SK-N-SH treated with all-trans-retinoic acid at 6 μM for 48 hours (cell line): Measurements from ENCODE around the gene BLID.

Source experiments
- ATAC-seq: fragments of 200-7000 bp; cut with Tn5 transposase; 3 replicates; pipeline ENCODE4 v1.9.1; 2020; ENCODE audit warnings: mild to moderate bottlenecking, moderate library complexity
- ARNTL ChIP-seq: fragments of 450-650 bp; formaldehyde crosslinking; IDR thresholded peaks from 2 replicates; pipeline ENCODE4 v1.5.0; 2020; ENCODE audit warnings: low read depth, mild to moderate bottlenecking, moderate library complexity, borderline replicate concordance
- BACH2 ChIP-seq: fragments of 250-450 bp; sonication (Bioruptor Pico); IDR thresholded peaks from 2 replicates; pipeline ENCODE4 v1.9.0; 2021; ENCODE audit warnings: mild to moderate bottlenecking, borderline replicate concordance
- CSDC2 ChIP-seq: fragments of 250-450 bp; sonication (Bioruptor Pico); IDR thresholded peaks from 2 replicates; pipeline ENCODE4 v1.5.0; 2020; ENCODE audit warnings: mild to moderate bottlenecking, moderate library complexity
- ESRRG ChIP-seq: fragments of 250-450 bp; sonication (Bioruptor Pico); IDR thresholded peaks from 2 replicates; pipeline ENCODE4 v1.6.1; 2021; ENCODE audit warnings: mild to moderate bottlenecking
- GLIS3 ChIP-seq: fragments of 250-450 bp; sonication (Bioruptor Pico); IDR thresholded peaks from 2 replicates; pipeline ENCODE4 v1.5.0; 2020; ENCODE audit warnings: mild to moderate bottlenecking, moderate library complexity
- ISL1 ChIP-seq: fragments of 250-450 bp; sonication (Bioruptor Pico); IDR thresholded peaks from 2 replicates; pipeline ENCODE4 v2.1.2; 2022; ENCODE audit warnings: mild to moderate bottlenecking, moderate library complexity
- PPARA ChIP-seq: fragments of 250-450 bp; sonication (Bioruptor Pico); IDR thresholded peaks from 2 replicates; pipeline ENCODE4 v1.5.0; 2020; ENCODE audit warnings: mild to moderate bottlenecking, borderline replicate concordance
- RARB ChIP-seq: fragments of 250-450 bp; sonication (Bioruptor Pico); IDR thresholded peaks from 2 replicates; pipeline ENCODE4 v1.8.0; 2021; ENCODE audit warnings: mild to moderate bottlenecking, moderate library complexity
- SNAI2 ChIP-seq: fragments of 250-450 bp; sonication (Bioruptor Pico); IDR thresholded peaks from 2 replicates; pipeline ENCODE4 v1.5.0; 2020; ENCODE audit warnings: mild to moderate bottlenecking, moderate library complexity
- TCF4 ChIP-seq: fragments of 250-450 bp; sonication (Bioruptor Pico); IDR thresholded peaks from 2 replicates; pipeline ENCODE4 v1.8.0; 2021; ENCODE audit warnings: mild to moderate bottlenecking, moderate library complexity, borderline replicate concordance
- TOX ChIP-seq: fragments of 250-450 bp; sonication (Bioruptor Pico); IDR thresholded peaks from 2 replicates; pipeline ENCODE4 v1.8.0; 2021; ENCODE audit warnings: mild to moderate bottlenecking, moderate library complexity, borderline replicate concordance
- ZC3H10 ChIP-seq: fragments of 250-450 bp; sonication (Bioruptor Pico); IDR thresholded peaks from 2 replicates; pipeline ENCODE4 v1.5.1; 2021; ENCODE audit warnings: mild to moderate bottlenecking, moderate library complexity
- ZFP3 ChIP-seq: fragments of 250-450 bp; sonication (Bioruptor Pico); IDR thresholded peaks from 2 replicates; pipeline ENCODE4 v1.5.0; 2020; ENCODE audit warnings: mild to moderate bottlenecking, moderate library complexity
- ZFP30 ChIP-seq: fragments of 450-650 bp; formaldehyde crosslinking; IDR thresholded peaks from 2 replicates; pipeline ENCODE4 v1.5.0; 2022; ENCODE audit warnings: mild to moderate bottlenecking, moderate library complexity
- ZNF565 ChIP-seq: fragments of 450-650 bp; formaldehyde crosslinking; conservative IDR thresholded peaks from 2 replicates; pipeline ENCODE4 v1.5.0; 2020; ENCODE audit warnings: low read depth, mild to moderate bottlenecking, moderate library complexity
- ZNF70 ChIP-seq: fragments of 450-650 bp; formaldehyde crosslinking; IDR thresholded peaks from 2 replicates; pipeline ENCODE4 v1.5.0; 2020; ENCODE audit warnings: mild to moderate bottlenecking, moderate library complexity
- ZNF8 ChIP-seq: fragments of 450-650 bp; formaldehyde crosslinking; IDR thresholded peaks from 2 replicates; pipeline ENCODE4 v1.5.0; 2020; ENCODE audit warnings: mild to moderate bottlenecking, moderate library complexity
- TF ChIP-seq, protein P1 (sequence below): fragments of 250-450 bp; sonication (Bioruptor Pico); IDR thresholded peaks from 2 replicates; pipeline ENCODE4 v1.8.0; 2021; ENCODE audit warnings: low read depth, mild to moderate bottlenecking, moderate library complexity, borderline replicate concordance
- TF ChIP-seq, protein P2 (sequence below): fragments of 250-450 bp; sonication (Bioruptor Pico); IDR thresholded peaks from 2 replicates; pipeline ENCODE4 v1.5.1; 2021; ENCODE audit warnings: mild to moderate bottlenecking, moderate library complexity
- TF ChIP-seq, protein P3 (sequence below): fragments of 250-450 bp; sonication (Bioruptor Pico); IDR thresholded peaks from 2 replicates; pipeline ENCODE4 v1.5.0; 2020; ENCODE audit warnings: mild to moderate bottlenecking, moderate library complexity
- TF ChIP-seq, protein P4 (sequence below): fragments of 250-450 bp; sonication (Bioruptor Pico); IDR thresholded peaks from 2 replicates; pipeline ENCODE4 v1.5.1; 2020; ENCODE audit warnings: low read depth, mild to moderate bottlenecking, moderate library complexity
- TF ChIP-seq, protein P5 (sequence below): fragments of 250-450 bp; sonication (Bioruptor Pico); IDR thresholded peaks from 2 replicates; pipeline ENCODE4 v1.8.0; 2020; ENCODE audit warnings: mild to moderate bottlenecking, moderate library complexity, borderline replicate concordance

Gene BLID

GRCh38 chr11:122108192-122108799 is 7.7 kb downstream of the BLID start:
- peak; percentile 36 for ATAC-seq
- TF ChIP-seq ZNF565 (CRISPR knock-in tag): no peak
- TF ChIP-seq GLIS3 (CRISPR knock-in tag): no peak
- no peak for TF ChIP-seq ZFP30 (CRISPR knock-in tag)
- TF ChIP-seq TOX: no peak
- TF ChIP-seq, protein P1, sequence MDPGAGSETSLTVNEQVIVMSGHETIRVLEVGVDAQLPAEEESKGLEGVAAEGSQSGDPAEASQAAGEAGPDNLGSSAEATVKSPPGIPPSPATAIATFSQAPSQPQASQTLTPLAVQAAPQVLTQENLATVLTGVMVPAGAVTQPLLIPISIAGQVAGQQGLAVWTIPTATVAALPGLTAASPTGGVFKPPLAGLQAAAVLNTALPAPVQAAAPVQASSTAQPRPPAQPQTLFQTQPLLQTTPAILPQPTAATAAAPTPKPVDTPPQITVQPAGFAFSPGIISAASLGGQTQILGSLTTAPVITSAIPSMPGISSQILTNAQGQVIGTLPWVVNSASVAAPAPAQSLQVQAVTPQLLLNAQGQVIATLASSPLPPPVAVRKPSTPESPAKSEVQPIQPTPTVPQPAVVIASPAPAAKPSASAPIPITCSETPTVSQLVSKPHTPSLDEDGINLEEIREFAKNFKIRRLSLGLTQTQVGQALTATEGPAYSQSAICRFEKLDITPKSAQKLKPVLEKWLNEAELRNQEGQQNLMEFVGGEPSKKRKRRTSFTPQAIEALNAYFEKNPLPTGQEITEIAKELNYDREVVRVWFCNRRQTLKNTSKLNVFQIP (CRISPR knock-in tag): no peak

DNA sequence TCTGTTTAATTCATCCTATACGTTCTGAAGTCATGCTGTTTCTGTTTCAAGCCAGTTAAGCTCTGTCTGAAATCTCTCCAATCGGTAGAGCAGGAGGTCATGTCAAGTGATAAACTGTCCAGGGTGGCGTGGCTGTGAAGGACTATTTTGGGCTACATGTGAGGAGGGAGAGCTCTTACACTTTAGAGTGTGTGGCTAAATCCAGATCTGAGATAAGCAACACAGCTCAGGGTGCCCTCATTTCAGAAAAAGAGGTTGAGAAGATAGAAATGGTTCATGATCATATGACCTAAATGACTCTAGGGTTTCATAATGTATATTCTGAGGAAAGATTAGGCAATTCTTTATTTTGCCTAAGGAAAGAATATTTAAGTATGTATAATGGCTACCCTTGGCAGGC is 8.4 kb downstream of the BLID start:
- TF ChIP-seq RARB (CRISPR knock-in tag): no peak
- no peak for TF ChIP-seq ZNF8 (CRISPR knock-in tag)
- no peak for TF ChIP-seq ZFP30 (CRISPR knock-in tag)
- no peak for TF ChIP-seq ZC3H10 (CRISPR knock-in tag)
- TF ChIP-seq, protein P2, sequence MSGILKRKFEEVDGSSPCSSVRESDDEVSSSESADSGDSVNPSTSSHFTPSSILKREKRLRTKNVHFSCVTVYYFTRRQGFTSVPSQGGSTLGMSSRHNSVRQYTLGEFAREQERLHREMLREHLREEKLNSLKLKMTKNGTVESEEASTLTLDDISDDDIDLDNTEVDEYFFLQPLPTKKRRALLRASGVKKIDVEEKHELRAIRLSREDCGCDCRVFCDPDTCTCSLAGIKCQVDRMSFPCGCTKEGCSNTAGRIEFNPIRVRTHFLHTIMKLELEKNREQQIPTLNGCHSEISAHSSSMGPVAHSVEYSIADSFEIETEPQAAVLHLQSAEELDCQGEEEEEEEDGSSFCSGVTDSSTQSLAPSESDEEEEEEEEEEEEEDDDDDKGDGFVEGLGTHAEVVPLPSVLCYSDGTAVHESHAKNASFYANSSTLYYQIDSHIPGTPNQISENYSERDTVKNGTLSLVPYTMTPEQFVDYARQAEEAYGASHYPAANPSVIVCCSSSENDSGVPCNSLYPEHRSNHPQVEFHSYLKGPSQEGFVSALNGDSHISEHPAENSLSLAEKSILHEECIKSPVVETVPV: no peak
- TF ChIP-seq, protein P3, sequence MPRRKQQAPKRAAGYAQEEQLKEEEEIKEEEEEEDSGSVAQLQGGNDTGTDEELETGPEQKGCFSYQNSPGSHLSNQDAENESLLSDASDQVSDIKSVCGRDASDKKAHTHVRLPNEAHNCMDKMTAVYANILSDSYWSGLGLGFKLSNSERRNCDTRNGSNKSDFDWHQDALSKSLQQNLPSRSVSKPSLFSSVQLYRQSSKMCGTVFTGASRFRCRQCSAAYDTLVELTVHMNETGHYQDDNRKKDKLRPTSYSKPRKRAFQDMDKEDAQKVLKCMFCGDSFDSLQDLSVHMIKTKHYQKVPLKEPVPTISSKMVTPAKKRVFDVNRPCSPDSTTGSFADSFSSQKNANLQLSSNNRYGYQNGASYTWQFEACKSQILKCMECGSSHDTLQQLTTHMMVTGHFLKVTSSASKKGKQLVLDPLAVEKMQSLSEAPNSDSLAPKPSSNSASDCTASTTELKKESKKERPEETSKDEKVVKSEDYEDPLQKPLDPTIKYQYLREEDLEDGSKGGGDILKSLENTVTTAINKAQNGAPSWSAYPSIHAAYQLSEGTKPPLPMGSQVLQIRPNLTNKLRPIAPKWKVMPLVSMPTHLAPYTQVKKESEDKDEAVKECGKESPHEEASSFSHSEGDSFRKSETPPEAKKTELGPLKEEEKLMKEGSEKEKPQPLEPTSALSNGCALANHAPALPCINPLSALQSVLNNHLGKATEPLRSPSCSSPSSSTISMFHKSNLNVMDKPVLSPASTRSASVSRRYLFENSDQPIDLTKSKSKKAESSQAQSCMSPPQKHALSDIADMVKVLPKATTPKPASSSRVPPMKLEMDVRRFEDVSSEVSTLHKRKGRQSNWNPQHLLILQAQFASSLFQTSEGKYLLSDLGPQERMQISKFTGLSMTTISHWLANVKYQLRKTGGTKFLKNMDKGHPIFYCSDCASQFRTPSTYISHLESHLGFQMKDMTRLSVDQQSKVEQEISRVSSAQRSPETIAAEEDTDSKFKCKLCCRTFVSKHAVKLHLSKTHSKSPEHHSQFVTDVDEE (CRISPR knock-in tag): no peak
- no peak for TF ChIP-seq TCF4 (CRISPR knock-in tag)
- TF ChIP-seq, protein P4, sequence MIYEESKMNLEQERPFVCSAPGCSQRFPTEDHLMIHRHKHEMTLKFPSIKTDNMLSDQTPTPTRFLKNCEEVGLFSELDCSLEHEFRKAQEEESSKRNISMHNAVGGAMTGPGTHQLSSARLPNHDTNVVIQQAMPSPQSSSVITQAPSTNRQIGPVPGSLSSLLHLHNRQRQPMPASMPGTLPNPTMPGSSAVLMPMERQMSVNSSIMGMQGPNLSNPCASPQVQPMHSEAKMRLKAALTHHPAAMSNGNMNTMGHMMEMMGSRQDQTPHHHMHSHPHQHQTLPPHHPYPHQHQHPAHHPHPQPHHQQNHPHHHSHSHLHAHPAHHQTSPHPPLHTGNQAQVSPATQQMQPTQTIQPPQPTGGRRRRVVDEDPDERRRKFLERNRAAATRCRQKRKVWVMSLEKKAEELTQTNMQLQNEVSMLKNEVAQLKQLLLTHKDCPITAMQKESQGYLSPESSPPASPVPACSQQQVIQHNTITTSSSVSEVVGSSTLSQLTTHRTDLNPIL (CRISPR knock-in tag): no peak
- TF ChIP-seq ARNTL (CRISPR knock-in tag): no peak
- TF ChIP-seq BACH2 (CRISPR knock-in tag): no peak
- no peak for TF ChIP-seq ZNF565 (CRISPR knock-in tag)
- TF ChIP-seq GLIS3 (CRISPR knock-in tag): no peak
- TF ChIP-seq ISL1 (CRISPR knock-in tag): no peak
- no peak for TF ChIP-seq ZFP3
- no peak for TF ChIP-seq TOX
- TF ChIP-seq SNAI2 (CRISPR knock-in tag): no peak
- no peak for TF ChIP-seq CSDC2 (CRISPR knock-in tag)
- TF ChIP-seq ZNF70: no peak
- no peak for ATAC-seq

DNA sequence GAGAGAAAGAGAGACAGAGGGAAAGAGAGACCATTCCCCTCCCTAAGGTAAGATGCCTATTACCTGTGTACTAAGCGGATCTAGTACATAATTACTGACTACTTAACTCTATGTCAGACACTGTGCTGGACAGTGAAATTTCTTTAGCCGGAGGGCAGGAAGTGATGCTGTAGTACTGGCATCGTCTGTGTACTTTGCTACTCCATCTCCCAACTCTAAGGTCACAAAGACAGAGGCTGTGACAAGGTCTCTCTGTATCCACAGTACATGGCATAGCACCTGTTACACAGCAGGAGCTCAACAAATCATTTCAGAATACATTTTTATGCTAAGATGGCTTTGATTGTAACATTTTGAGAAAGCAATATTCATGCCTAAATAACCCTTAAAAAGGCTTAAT is 9.0 kb downstream of the BLID start:
- ATAC-seq: no peak
- no peak for TF ChIP-seq ZFP3
- no peak for TF ChIP-seq ESRRG
- TF ChIP-seq ZNF565 (CRISPR knock-in tag): no peak
- TF ChIP-seq PPARA (CRISPR knock-in tag): no peak
- TF ChIP-seq BACH2 (CRISPR knock-in tag): no peak
- no peak for TF ChIP-seq ARNTL (CRISPR knock-in tag)
- no peak for TF ChIP-seq RARB (CRISPR knock-in tag)
- no peak for TF ChIP-seq CSDC2 (CRISPR knock-in tag)
- TF ChIP-seq TOX: no peak
- no peak for TF ChIP-seq ZNF70
- TF ChIP-seq, protein P1 (CRISPR knock-in tag): no peak
- TF ChIP-seq, protein P5, sequence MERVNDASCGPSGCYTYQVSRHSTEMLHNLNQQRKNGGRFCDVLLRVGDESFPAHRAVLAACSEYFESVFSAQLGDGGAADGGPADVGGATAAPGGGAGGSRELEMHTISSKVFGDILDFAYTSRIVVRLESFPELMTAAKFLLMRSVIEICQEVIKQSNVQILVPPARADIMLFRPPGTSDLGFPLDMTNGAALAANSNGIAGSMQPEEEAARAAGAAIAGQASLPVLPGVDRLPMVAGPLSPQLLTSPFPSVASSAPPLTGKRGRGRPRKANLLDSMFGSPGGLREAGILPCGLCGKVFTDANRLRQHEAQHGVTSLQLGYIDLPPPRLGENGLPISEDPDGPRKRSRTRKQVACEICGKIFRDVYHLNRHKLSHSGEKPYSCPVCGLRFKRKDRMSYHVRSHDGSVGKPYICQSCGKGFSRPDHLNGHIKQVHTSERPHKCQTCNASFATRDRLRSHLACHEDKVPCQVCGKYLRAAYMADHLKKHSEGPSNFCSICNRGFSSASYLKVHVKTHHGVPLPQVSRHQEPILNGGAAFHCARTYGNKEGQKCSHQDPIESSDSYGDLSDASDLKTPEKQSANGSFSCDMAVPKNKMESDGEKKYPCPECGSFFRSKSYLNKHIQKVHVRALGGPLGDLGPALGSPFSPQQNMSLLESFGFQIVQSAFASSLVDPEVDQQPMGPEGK: no peak
